ENCODE results near the gene LAMB1. TPM values are rescaled to one million over a fixed set of nuclear protein-coding genes. Genes with fewer than 3 reads are reported as not detected.

LAMB1 gene
- total RNA-seq, 1 donor from 2014 or later: 245 TPM

- no peaks in the 10 kb centered on the region for H3K36me3 ChIP-seq (ENCODE audit: control insufficient read depth, insufficient read depth, low read length)
- H3K27me3 ChIP-seq (ENCODE audit: control insufficient read depth, insufficient read depth, low read length): no peaks in the 10 kb centered on the region
- TF ChIP-seq CTCF (IDR thresholded peaks at IDR 0.05; ENCODE audit: insufficient read depth, low read length, poor library complexity, severe bottlenecking): no peak
- no peak overlapping the region for H3K4me3 ChIP-seq (ENCODE audit: low read depth, low read length)
- DNase-seq (ENCODE audit: low read depth): no peak
These were observed 82.8 kb downstream of the LAMB1 start for GRCh38 chr7:107920048-107920772.

- no peak for TF ChIP-seq CTCF (IDR thresholded peaks at IDR 0.05; ENCODE audit: insufficient read depth, low read length, poor library complexity, severe bottlenecking)
- Histone ChIP-seq H3K36me3 (ENCODE audit: control insufficient read depth, insufficient read depth, low read length) (no peaks in the 10 kb centered on the region), H3K4me3 (ENCODE audit: low read depth, low read length) (no peak overlapping the region), H3K27me3 (ENCODE audit: control insufficient read depth, insufficient read depth, low read length) (no peaks in the 10 kb centered on the region)
- no peak for DNase-seq (ENCODE audit: low read depth)
These were observed 84.0 kb downstream of the LAMB1 start for GRCh38 chr7:107918948-107919347.

- Histone ChIP-seq H3K4me3 (ENCODE audit: low read depth, low read length) (no peak overlapping the region), H3K27me3 (ENCODE audit: control insufficient read depth, insufficient read depth, low read length) (no peaks in the 10 kb centered on the region), H3K36me3 (ENCODE audit: control insufficient read depth, insufficient read depth, low read length) (no peaks in the 10 kb centered on the region)
- DNase-seq (ENCODE audit: low read depth): no peak
- TF ChIP-seq CTCF (IDR thresholded peaks at IDR 0.05; ENCODE audit: insufficient read depth, low read length, poor library complexity, severe bottlenecking): no peak
These were observed 85.0 kb downstream of the LAMB1 start for GRCh38 chr7:107917763-107918651.

GRCh38 chr7:107915541-107915940 lies 87.4 kb downstream of the LAMB1 start:
- no peak for TF ChIP-seq CTCF (IDR thresholded peaks at IDR 0.05; ENCODE audit: insufficient read depth, low read length, poor library complexity, severe bottlenecking)
- no peak for DNase-seq (ENCODE audit: low read depth)
- H3K27me3 ChIP-seq (ENCODE audit: control insufficient read depth, insufficient read depth, low read length): no peaks in the 10 kb centered on the region
- no peaks in the 10 kb centered on the region for H3K36me3 ChIP-seq (ENCODE audit: control insufficient read depth, insufficient read depth, low read length)
- no peak overlapping the region for H3K4me3 ChIP-seq (ENCODE audit: low read depth, low read length)

GRCh38 chr7:107914831-107915230 lies 88.1 kb downstream of the LAMB1 start:
- Histone ChIP-seq H3K36me3 (ENCODE audit: control insufficient read depth, insufficient read depth, low read length) (no peaks in the 10 kb centered on the region), H3K4me3 (ENCODE audit: low read depth, low read length) (no peak overlapping the region), H3K27me3 (ENCODE audit: control insufficient read depth, insufficient read depth, low read length) (no peaks in the 10 kb centered on the region)
- no peak for TF ChIP-seq CTCF (IDR thresholded peaks at IDR 0.05; ENCODE audit: insufficient read depth, low read length, poor library complexity, severe bottlenecking)
- DNase-seq (ENCODE audit: low read depth): no peak
